AG04449 (cell line): ENCODE data around the gene SPAG17.
A peak's percentile ranks its signal among the peaks of the same experiment; 100 is the strongest.

Source experiments
- CTCF ChIA-PET: fragments of 350-600 bp; formaldehyde crosslinking; extraction: SDS; loops from one replicate; lab custom pipeline; 2021; ENCODE audit warnings: antibody characterized with exemption; lab: Yijun Ruan, JAX
- POLR2A ChIA-PET: fragments of 400-600, 350-600 bp; formaldehyde crosslinking; extraction: SDS; loops from one replicate; lab custom pipeline; 2020; ENCODE audit warnings: antibody characterized with exemption, inconsistent platforms; lab: Yijun Ruan, JAX
- DNase-seq: peaks from one replicate; pipeline ENCODE4 v3.0.0-alpha.2; 2010; ENCODE audit warnings: low read depth, low spot score
- H3K4me3 ChIP-seq: 2 replicates; pipeline ENCODE4 v1.5.1; 2011; ENCODE audit warnings: low read depth, mild to moderate bottlenecking, control low read depth, low read length
- CTCF ChIP-seq: IDR thresholded peaks from one replicate; pipeline ENCODE4 v1.5.1; 2011; ENCODE audit warnings: mild to moderate bottlenecking, moderate library complexity, low read length, control low read depth, inconsistent platforms; ENCODE audit not compliant: insufficient read depth; ENCODE audit errors: missing control alignments

The SPAG17 gene

GRCh38 chr1:118149799-118150198 lies 35.2 kb downstream of the SPAG17 start:
- no peak overlapping the region for H3K4me3 ChIP-seq
- no peak for TF ChIP-seq CTCF
- POLR2A ChIA-PET = no interaction called here
- DNase-seq = no peak
- CTCF ChIA-PET = no interaction called here

GRCh38 chr1:118148034-118148433 lies 37.0 kb downstream of the SPAG17 start:
- POLR2A ChIA-PET = no interaction called here
- CTCF ChIA-PET = interaction anchor here (1.2 to 1.6 kb wide), 5 partner anchors 12 to 861 kb away, joined by 3 to 8 read pairs (median 4); no protein-coding TSS in a partner anchor
- TF ChIP-seq CTCF = no peak
- DNase-seq = no peak
- no peak overlapping the region for H3K4me3 ChIP-seq

GRCh38 chr1:118147522-118147921 lies 37.5 kb downstream of the SPAG17 start:
- ChIA-PET POLR2A (no interaction called here), CTCF (interaction anchor here (1.2 to 1.6 kb wide), 5 partner anchors 13 to 861 kb away, joined by 3 to 8 read pairs (median 4); no protein-coding TSS in a partner anchor)
- no peak for TF ChIP-seq CTCF
- peak; percentile 75 for DNase-seq
- no peak overlapping the region for H3K4me3 ChIP-seq

GRCh38 chr1:118145721-118146120 lies 39.3 kb downstream of the SPAG17 start:
- TF ChIP-seq CTCF = no peak
- H3K4me3 ChIP-seq = no peak overlapping the region
- DNase-seq = no peak
- ChIA-PET CTCF (interaction anchor here (1.3 kb wide), 1 partner anchor 68 kb away, joined by 3 read pairs; no protein-coding TSS in a partner anchor), POLR2A (no interaction called here)

- ChIA-PET CTCF (interaction anchor here (0.7 to 2.3 kb wide), 4 partner anchors 9 to 864 kb away, joined by 3 to 6 read pairs (median 3); no protein-coding TSS in a partner anchor), POLR2A (no interaction called here)
- DNase-seq = no peak
- H3K4me3 ChIP-seq = no peak overlapping the region
- no peak for TF ChIP-seq CTCF
These were observed 40.3 kb downstream of the SPAG17 start for GRCh38 chr1:118144684-118145083.

- DNase-seq = no peak
- no peak overlapping the region for H3K4me3 ChIP-seq
- ChIA-PET POLR2A (no interaction called here), CTCF (interaction anchor here (0.7 to 2.3 kb wide), 4 partner anchors 9 to 1223 kb away, joined by 3 to 6 read pairs (median 3); no protein-coding TSS in a partner anchor)
- TF ChIP-seq CTCF = no peak
These were observed 41.2 kb downstream of the SPAG17 start for GRCh38 chr1:118143831-118144230.
